Thyroid gland (tissue), 4 donors: ENCODE data around the gene ZBTB4. TPM values are rescaled to one million over a fixed set of nuclear protein-coding genes. Genes with fewer than 3 reads are reported as not detected.

Experiments used
- DNase-seq, 2 donors: peaks; one replicate each; pipeline ENCODE4 v3.0.0-alpha.2; 2019
- H3K27ac ChIP-seq, 3 donors: fragments of 200-600 bp; sonication (generic); 1 replicate in 2 of 3; 2 replicates in 1 of 3; pipeline ENCODE4 v1.5.1; 2016 to 2019; ENCODE audit warnings: mild to moderate bottlenecking in 1 of 3, moderate library complexity in 1 of 3
- H3K27me3 ChIP-seq: fragments of 200-600 bp; sonication (generic); one replicate; pipeline ENCODE4 v1.5.1; 2019
- H3K36me3 ChIP-seq, 2 donors: fragments of 200-600 bp; sonication (generic); one replicate each; pipeline ENCODE4 v1.5.1; 2016 to 2019
- H3K4me1 ChIP-seq, 2 donors: fragments of 200-600 bp; sonication (generic); one replicate each; pipeline ENCODE4 v1.5.1; 2017 to 2019
- H3K4me3 ChIP-seq, 3 donors: fragments of 200-600 bp; sonication (generic); replicated peaks in 1 of 3; 1 replicate in 2 of 3; 2 replicates in 1 of 3; pipeline ENCODE4 v1.5.1; 2016; ENCODE audit warnings: mild to moderate bottlenecking in 1 of 3
- H3K9me3 ChIP-seq: fragments of 200-600 bp; sonication (generic); one replicate; pipeline ENCODE4 v1.5.1; 2017
- CTCF ChIP-seq, 6 experiments: fragments of 200-600 bp in 3 of 6; fragments of 450-650 bp in 3 of 6; sonication (generic) in 3 of 6; IDR thresholded peaks; one replicate each; pipeline ENCODE4 v1.5.1; 2016 to 2019; ENCODE audit warnings: antibody characterized with exemption in 6 of 6, mild to moderate bottlenecking in 2 of 6, inconsistent platforms in 1 of 6, moderate library complexity in 1 of 6
- POLR2A ChIP-seq, 2 donors: fragments of 450-650 bp; IDR thresholded peaks; one replicate each; pipeline ENCODE4 v1.6.1; 2017; ENCODE audit warnings: antibody characterized with exemption in 2 of 2, mild to moderate bottlenecking in 2 of 2, moderate library complexity in 1 of 2
- WGBS, 2 donors: methylation state at CpG; one replicate each; pipeline ENCODE4 v1.1.5; 2017; 5-methylcytosine and 5-hydroxymethylcytosine counted together
- intact Hi-C: fragments of 100-400 bp; cut with DNase I; formaldehyde crosslinking; loops from one replicate; pipeline ENCODE4 v1.15.1; 2023
- total RNA-seq, 4 donors: library from RNA; depleted of rRNA; stranded (reverse); fragments of >200 nt; gene quantifications; one replicate each; pipeline ENCODE4 v1.2.3, GENCODE V29; 2016

ZBTB4 gene
- total RNA-seq, 4 donors from 2014 or later = 58.5 to 85.2 (median 79.9) TPM

DNA sequence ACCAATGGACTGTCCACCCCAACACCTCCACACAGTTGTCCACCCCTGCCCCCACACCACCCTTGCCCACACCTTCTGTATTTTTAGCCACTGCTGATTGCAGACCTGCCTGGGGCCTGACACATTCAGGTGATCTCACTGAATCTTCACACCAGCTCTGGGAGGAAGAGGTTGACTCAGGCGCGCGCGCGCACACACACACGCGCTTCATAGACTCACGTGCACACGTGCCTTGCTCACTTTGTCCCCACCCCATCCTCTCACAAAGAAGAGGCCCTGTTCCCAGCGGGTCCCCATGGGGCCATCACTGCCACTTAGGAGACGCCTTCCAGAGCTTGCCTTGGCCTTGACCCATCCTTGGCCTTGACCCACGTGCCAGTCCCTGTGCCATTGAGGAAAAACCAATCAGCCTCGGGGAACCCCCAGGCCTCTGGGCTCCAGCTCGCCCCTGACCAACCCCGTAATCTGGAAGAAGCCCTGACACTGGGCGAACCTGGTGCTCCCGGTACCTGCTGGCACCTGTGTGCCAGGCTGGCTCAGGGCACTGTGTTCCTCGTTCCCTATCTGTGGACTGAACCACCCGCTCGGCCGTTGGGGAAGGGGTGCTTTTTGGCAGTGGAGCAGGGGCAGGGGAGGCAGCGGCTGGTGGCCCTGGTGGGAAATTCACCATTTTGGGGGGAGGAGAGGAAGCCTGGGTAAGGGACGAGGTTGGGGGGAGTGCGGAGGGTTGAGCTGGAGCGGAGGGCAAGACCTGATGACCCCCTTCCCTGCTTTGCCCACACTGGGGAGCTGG is 68.6 kb downstream of the ZBTB4 start:
- Histone ChIP-seq H3K36me3 (no peaks in the 10 kb centered on the region), H3K27me3 (no peaks in the 10 kb centered on the region), H3K9me3 (no peaks in the 10 kb centered on the region), H3K4me1 (no peaks in the 10 kb centered on the region), H3K4me3 (no peak overlapping the region), H3K27ac (no peak overlapping the region)
- 85 to 91% methylated on average over 24 to 25 of the region's 25 CpGs for WGBS, 2 donors
- DNase-seq = no peak
- TF ChIP-seq CTCF (IDR thresholded peaks at IDR 0.05) (no peak), POLR2A (IDR thresholded peaks at IDR 0.05) (no peak)
- intact Hi-C loops = no loop called here

DNA sequence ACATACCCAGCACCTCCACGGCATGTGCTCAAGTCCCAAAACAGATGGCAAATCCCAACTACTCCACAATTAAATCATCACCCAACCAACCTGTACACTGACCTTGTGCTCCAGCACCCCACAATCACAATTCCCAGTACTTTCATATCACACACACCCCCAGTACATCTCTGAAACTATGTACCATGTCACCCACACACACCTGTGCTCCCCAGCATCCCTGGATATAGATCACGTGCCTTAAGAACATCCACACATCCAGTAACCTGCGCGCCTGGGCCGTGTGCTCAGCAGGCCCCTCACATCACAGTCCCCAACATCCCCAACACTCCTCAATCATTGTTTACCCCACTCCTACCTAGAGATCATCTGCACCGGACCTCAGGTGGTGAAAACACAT is 69.7 kb downstream of the ZBTB4 start:
- no peaks in the 10 kb centered on the region for H3K27me3 ChIP-seq
- no peaks in the 10 kb centered on the region for H3K36me3 ChIP-seq
- H3K9me3 ChIP-seq = no peaks in the 10 kb centered on the region
- H3K4me1 ChIP-seq = peaks cover 0 to 7% of the 10 kb centered on the region in 2 donors
- H3K4me3 ChIP-seq = no peak overlapping the region
- 94% methylated on average over 6 of the region's 6 CpGs for WGBS, 2 donors
- TF ChIP-seq POLR2A (IDR thresholded peaks at IDR 0.05) (no peak), CTCF (IDR thresholded peaks at IDR 0.05) (no peak)
- intact Hi-C loops = no loop called here
- no peak overlapping the region for H3K27ac ChIP-seq
- no peak for DNase-seq

Other genes with a start within 250 kb of the ZBTB4 start
- 10 to 100 TPM; 45.3 to 68.6 (median 49.0) TPM for gene DVL2, start 245.1 kb downstream of the ZBTB4 start, total RNA-seq
- 10 to 100 TPM; 19.8 to 39.5 (median 35.8) TPM for gene PHF23, start 240.2 kb downstream of the ZBTB4 start, total RNA-seq
- gene GABARAP, start 237.2 kb downstream of the ZBTB4 start, total RNA-seq = 100 to 1,000 TPM; 112 to 840 (median 273) TPM
- 10 to 100 TPM; 35.1 to 70.4 (median 48.4) TPM for gene CTDNEP1, start 227.9 kb downstream of the ZBTB4 start, total RNA-seq
- gene ELP5, start 227.4 kb downstream of the ZBTB4 start, total RNA-seq = 10 to 100 TPM; 27.4 to 49.0 (median 33.0) TPM
- 100 to 1,000 TPM; 108 to 161 (median 144) TPM for gene CLDN7, start 217.2 kb downstream of the ZBTB4 start, total RNA-seq
- gene SLC2A4, start 197.9 kb downstream of the ZBTB4 start, total RNA-seq = 10 to 100 TPM in 1 of 4 donors, 1 to 10 TPM in 3; 2.5 to 14.6 (median 3.9) TPM
- 1 to 10 TPM; 1.2 to 4.1 (median 2.1) TPM for gene YBX2, start 185.0 kb downstream of the ZBTB4 start, total RNA-seq
- gene EIF5A, start 172.0 kb downstream of the ZBTB4 start, total RNA-seq = 100 to 1,000 TPM; 135 to 210 (median 144) TPM
- 100 to 1,000 TPM in 2 of 4 donors, 10 to 100 TPM in 2; 69.5 to 130 (median 100) TPM for gene GPS2, start 164.3 kb downstream of the ZBTB4 start, total RNA-seq
- gene NEURL4, start 150.3 kb downstream of the ZBTB4 start, total RNA-seq = 10 to 100 TPM; 18.5 to 32.8 (median 22.5) TPM
- gene ACAP1, start 143.1 kb downstream of the ZBTB4 start, total RNA-seq = 1 to 10 TPM in 3 of 4 donors, under 1 TPM in 1; 0.89 to 7.1 (median 3.8) TPM
- gene KCTD11, start 127.5 kb downstream of the ZBTB4 start, total RNA-seq = 10 to 100 TPM in 3 of 4 donors, 1 to 10 TPM in 1; 6.6 to 20.4 (median 18.7) TPM
- not detected for gene TMEM95, start 124.5 kb downstream of the ZBTB4 start, total RNA-seq
- 10 to 100 TPM; 11.0 to 30.2 (median 15.9) TPM for gene TNK1, start 98.5 kb downstream of the ZBTB4 start, total RNA-seq
- 10 to 100 TPM; 18.3 to 21.6 (median 19.9) TPM for gene PLSCR3, start 85.1 kb downstream of the ZBTB4 start, total RNA-seq
- gene TMEM256, start 75.5 kb downstream of the ZBTB4 start, total RNA-seq = 100 to 1,000 TPM in 1 of 4 donors, 10 to 100 TPM in 3; 27.8 to 133 (median 35.2) TPM
- gene NLGN2, start 71.8 kb downstream of the ZBTB4 start, total RNA-seq = 1 to 10 TPM; 2.2 to 6.3 (median 4.7) TPM
- gene SPEM1, start 59.3 kb downstream of the ZBTB4 start, total RNA-seq = not detected
- under 1 TPM in 1 of 4 donors, not detected in 3; 0.40 TPM for gene SPEM2, start 54.0 kb downstream of the ZBTB4 start, total RNA-seq
- gene SPEM3, start 50.8 kb downstream of the ZBTB4 start, total RNA-seq = not detected
- gene TMEM102, start 44.2 kb downstream of the ZBTB4 start, total RNA-seq = 10 to 100 TPM; 11.3 to 19.4 (median 16.4) TPM
- 10 to 100 TPM in 3 of 4 donors, 1 to 10 TPM in 1; 4.3 to 12.1 (median 10.5) TPM for gene FGF11, start 40.1 kb downstream of the ZBTB4 start, total RNA-seq
- gene CHRNB1, start 34.6 kb downstream of the ZBTB4 start, total RNA-seq = 10 to 100 TPM; 13.4 to 29.2 (median 19.8) TPM
- gene SLC35G6, start 1.8 kb upstream of the ZBTB4 start, total RNA-seq = not detected
- 100 to 1,000 TPM in 2 of 4 donors, 10 to 100 TPM in 2; 47.6 to 125 (median 82.2) TPM for gene POLR2A, start 4.7 kb upstream of the ZBTB4 start, total RNA-seq
- gene TNFSF12, start 69.4 kb upstream of the ZBTB4 start, total RNA-seq = 10 to 100 TPM; 17.9 to 39.9 (median 30.8) TPM
- gene TNFSF13, start 79.1 kb upstream of the ZBTB4 start, total RNA-seq = 10 to 100 TPM; 11.7 to 32.2 (median 24.8) TPM
- gene SENP3, start 82.3 kb upstream of the ZBTB4 start, total RNA-seq = 10 to 100 TPM; 62.4 to 73.3 (median 66.3) TPM
- gene CD68, start 100.0 kb upstream of the ZBTB4 start, total RNA-seq = 10 to 100 TPM; 13.6 to 52.0 (median 21.5) TPM
- gene MPDU1, start 104.2 kb upstream of the ZBTB4 start, total RNA-seq = 100 to 1,000 TPM in 3 of 4 donors, 10 to 100 TPM in 1; 88.8 to 250 (median 164) TPM
- 1 to 10 TPM in 1 of 4 donors, under 1 TPM in 1, not detected in 2; 0.67 to 3.1 TPM for gene SOX15, start 110.5 kb upstream of the ZBTB4 start, total RNA-seq
- 10 to 100 TPM; 27.6 to 37.5 (median 28.6) TPM for gene FXR2, start 135.3 kb upstream of the ZBTB4 start, total RNA-seq
- gene SAT2, start 148.2 kb upstream of the ZBTB4 start, total RNA-seq = 10 to 100 TPM; 59.5 to 74.2 (median 61.9) TPM
- under 1 TPM in 1 of 4 donors, not detected in 3; 0.83 TPM for gene SHBG, start 150.5 kb upstream of the ZBTB4 start, total RNA-seq
- gene ATP1B2, start 171.3 kb upstream of the ZBTB4 start, total RNA-seq = 1 to 10 TPM in 2 of 4 donors, under 1 TPM in 2; 0.40 to 1.7 (median 0.90) TPM
- gene TP53, start 207.9 kb upstream of the ZBTB4 start, total RNA-seq = 10 to 100 TPM; 16.4 to 66.4 (median 35.6) TPM
- 1 to 10 TPM; 2.9 to 8.0 (median 4.6) TPM for gene WRAP53, start 208.8 kb upstream of the ZBTB4 start, total RNA-seq
- gene EFNB3, start 225.6 kb upstream of the ZBTB4 start, total RNA-seq = under 1 TPM in 3 of 4 donors, not detected in 1; 0.27 to 0.38 (median 0.33) TPM
- under 1 TPM in 3 of 4 donors, not detected in 1; under 0.01 to 0.22 (median 0.20) TPM for gene DNAH2, start 238.1 kb upstream of the ZBTB4 start, total RNA-seq